ENCODE measurements around the gene HSP90AA1.

HSP90AA1 gene

GRCh38 chr14:102063808-102064429 lies 22.9 kb downstream of the HSP90AA1 start:
- DNase-seq, result no peak

GRCh38 chr14:102063109-102063807 lies 23.6 kb downstream of the HSP90AA1 start:
- peak; percentile 73 to 89 for DNase-seq

DNA sequence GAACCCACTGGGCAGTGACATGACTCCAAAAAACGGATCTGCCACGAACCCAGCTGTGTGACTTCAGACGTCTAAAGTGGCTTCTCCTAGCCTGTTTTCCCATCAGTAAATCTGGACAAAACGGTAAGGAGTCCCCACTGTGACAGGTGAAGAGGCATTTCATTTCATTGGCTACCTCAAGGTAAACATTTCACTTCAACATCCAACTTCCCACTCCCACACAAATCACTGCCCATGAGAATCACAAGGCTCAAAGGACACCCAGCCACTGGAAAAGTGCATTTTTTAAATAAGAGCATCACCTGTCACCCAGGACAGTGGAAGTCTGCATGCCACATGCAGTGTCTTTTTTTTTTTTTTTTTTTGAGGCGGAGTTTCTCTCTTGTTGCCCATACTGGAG lies 27.9 kb downstream of the HSP90AA1 start:
- DNase-seq, result no peak

DNA sequence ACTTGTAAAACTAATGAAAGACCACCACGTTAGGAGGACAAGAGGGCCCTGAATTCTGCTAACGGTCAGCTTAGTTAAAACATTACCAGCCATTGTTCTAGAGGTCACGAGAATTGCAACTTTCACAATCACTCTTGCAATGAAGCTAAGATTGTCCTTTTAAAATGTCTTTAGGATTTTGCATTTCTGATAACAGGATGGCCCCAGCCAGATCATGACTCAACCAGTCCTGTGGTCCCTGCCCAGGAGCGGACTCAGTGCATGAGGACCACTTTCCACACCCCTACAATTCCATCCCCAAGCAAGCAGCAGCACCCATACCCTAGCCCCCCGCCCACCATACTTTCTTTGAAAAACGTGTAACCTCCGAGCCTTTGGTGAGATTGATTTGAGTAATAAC lies 28.7 kb downstream of the HSP90AA1 start:
- no peak for DNase-seq

GRCh38 chr14:102057480-102058114 lies 29.2 kb downstream of the HSP90AA1 start:
- no peak for DNase-seq

GRCh38 chr14:102056694-102057442 lies 30.0 kb downstream of the HSP90AA1 start:
- DNase-seq, result no peak

- DNase-seq, result no peak
These were observed 31.5 kb downstream of the HSP90AA1 start for GRCh38 chr14:102055181-102055901.

- no peak for DNase-seq
These were observed 34.3 kb downstream of the HSP90AA1 start for GRCh38 chr14:102052522-102052921.

DNA sequence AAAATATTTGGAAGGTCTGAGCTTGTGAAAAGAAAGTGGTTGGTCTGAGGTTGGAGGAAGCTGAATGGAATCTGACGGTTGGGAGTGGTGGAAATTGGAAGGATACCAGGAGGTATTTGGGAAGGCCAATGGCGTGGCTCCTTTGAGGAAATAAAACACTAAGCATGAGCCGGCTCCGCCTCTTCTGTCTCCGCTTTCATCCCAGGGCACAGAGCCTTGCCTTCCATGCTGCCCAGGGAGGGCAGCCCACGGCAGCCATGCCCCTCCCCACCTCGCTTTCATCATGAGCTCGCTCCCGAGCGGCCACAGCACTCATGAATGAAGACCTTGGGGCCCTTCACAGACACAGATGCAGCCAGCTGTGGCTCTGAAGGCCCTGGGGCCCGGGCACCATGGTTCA lies 36.2 kb downstream of the HSP90AA1 start:
- DNase-seq, result no peak

DNA sequence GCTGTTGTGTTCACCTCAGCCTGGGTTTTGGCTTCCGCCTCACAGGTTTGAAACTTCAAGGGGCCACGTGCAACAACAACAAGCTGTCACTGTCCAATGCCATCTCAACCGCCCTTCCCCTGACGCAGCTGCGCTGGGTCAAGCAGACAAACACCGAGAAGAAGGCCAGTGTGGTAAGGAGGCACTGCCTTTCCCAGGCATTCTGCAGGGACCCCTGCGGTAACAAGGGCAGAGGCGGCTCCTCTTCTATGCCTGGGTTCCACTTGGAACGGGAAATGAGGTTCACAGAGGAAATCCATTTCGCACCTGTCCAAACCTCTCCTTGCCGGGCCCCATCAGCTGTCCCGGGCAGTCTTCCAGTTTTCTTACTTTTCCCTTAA lies 36.8 kb downstream of the HSP90AA1 start:
- DNase-seq, result no peak

DNA sequence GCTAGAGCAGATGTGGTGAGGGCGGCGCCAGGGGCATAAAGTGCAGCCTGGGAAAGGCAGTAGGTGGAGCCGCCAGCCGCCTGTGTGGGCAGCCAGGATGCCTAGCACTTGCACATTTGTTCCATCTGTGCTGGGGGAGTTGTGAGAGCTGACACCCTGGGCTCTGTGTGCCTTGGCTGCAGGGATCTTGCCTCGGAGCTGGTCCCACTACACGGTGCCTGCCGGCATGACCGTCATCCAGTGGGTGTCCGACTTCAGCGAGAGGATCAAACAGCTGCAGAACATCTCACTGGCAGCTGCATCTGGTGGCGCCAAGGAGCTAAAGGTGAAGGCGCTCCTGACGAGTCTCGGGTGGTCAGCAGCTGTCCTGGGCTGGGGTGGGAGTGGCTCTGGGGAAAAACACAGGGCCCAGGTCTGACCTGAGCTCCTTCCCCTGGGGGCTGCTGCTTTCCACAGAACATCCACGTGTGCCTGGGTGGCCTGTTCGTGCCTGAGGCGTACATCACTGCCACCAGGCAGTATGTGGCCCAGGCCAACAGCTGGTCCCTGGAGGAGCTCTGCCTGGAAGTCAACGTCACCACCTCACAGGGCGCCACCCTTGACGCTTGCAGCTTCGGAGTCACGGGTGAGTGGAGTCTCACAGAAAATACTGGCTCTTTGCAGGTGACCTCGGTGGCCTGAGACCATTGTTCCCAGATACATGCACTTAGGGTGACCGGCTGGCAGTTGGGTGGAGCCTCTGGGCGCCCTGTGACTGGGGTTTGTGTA lies 37.4 kb downstream of the HSP90AA1 start:
- DNase-seq, result no peak

GRCh38 chr14:102047808-102048540 lies 38.9 kb downstream of the HSP90AA1 start:
- DNase-seq, result no peak

- DNase-seq, result peak; percentile 3 to 23
These were observed 40.2 kb downstream of the HSP90AA1 start for GRCh38 chr14:102046337-102047278.

DNA sequence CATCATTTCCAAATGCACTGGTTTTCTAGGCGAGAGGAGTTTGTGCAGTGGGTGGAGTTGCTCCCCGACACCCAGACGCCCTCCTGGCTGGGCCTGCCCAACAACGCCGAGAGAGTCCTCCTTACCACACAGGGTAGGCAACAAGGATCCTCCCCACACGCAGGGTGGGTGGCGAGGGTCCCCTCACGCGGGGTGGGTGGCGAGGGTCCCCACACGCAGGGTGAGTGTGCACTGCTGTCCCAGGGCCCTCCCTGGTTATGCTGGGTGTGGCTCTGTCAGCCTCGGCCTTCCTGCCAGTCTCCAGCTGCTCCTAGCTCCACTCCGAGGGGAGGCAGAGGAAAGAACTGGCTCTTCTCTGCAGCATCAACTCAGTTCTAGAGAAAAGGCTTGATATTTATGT lies 42.3 kb downstream of the HSP90AA1 start:
- no peak for DNase-seq

DNA sequence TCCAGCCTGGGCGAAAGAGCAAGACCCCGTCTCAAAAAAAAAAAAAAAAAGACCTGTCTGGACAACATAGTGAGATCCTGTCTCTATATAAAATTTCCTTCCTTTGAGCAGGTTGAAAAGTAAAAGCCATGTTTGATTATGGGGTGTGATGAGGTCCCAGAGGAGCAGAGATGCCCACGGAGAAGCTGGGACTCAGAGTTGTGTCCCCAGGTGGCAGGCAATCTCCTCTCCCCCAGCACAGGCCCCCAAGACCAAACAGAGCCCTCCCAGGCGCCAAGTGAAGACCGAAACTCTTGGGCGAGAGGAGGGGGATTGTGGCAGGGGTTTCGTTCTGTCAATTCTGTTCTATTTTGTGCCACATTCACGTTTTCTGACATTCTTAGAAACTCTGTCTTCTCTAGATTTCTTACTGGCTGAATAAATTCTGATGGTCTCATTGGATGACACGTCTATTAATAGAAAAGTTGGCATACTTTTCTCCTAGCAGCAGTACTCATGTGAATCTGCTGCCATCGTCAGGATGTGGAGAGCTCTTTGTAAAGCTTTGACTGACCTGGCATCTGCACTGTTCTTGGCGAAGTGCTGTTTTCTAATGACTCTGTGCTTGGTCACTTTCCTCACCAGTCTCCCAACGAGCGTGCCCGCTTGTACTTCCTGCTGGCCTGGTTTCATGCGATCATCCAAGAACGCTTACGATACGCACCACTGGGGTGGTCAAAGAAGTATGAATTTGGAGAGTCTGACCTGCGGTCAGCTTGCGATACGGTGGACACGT lies 43.4 kb downstream of the HSP90AA1 start:
- no peak for DNase-seq

DNA sequence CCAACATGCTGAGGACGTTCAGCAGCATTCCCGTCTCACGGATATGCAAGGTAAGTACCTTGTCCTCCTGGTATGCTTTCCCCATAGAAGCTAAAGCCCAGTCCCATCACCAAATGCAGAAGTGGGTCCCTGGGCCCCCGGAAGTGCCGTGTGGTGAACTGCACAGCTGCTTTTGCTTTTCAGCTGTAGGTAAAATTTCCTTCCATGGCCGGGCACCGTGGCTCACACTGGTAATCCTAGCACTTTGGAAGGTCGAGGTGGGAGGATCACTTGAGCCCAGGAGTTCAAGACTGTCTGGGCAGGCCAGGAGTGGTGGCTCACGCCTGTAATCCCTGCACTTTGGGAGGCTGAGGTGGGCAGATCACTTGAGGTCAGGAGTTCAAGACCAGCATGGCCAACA lies 44.1 kb downstream of the HSP90AA1 start:
- no peak for DNase-seq

- DNase-seq, result no peak
These were observed 46.7 kb downstream of the HSP90AA1 start for GRCh38 chr14:102040153-102040552.

DNA sequence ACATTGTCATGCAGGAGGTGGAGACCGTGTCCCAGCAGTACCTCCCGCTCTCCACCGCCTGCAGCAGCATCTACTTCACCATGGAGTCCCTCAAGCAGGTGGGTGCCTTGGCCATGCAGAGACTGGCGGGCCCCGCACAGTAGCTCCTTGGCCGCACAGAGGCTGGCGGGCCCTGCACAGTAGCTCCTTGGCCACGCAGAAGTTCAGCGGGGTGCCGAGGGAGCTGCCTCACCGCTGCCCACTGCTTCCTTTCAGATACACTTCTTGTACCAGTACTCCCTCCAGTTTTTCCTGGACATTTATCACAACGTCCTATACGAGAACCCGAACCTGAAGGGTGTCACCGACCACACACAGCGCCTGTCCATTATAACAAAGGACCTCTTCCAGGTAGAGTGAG lies 47.7 kb downstream of the HSP90AA1 start:
- no peak for DNase-seq

DNA sequence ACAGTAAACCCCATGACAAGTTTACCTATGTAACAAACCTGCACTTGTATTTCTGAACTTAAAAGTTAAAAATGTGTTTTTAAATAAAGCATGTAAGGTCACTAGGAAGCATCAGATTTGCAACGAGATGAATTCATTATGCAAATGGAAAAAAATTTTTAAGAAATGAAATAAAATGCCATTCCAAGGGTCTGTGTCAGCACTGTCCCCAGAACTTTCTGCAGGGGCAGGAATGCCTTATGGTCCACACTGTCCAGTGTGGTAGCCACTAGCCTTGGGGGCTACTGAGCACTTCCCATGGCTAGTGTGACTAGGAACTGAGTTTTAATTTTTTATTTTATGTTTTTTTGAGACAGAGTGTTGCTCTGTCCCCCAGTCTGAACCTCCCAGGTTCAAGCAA lies 49.2 kb downstream of the HSP90AA1 start:
- no peak for DNase-seq
